ENCODE results near the gene DGKD. TPM values are rescaled to one million over a fixed set of nuclear protein-coding genes. Genes with fewer than 3 reads are reported as not detected.

The DGKD gene
- total and polyA plus RNA-seq, 11 donors = 15.5 to 88.6 (median 43.0) TPM

- WGBS, 4 donors = 78 to 87% (median 83%) methylated on average over 5 of the region's 5 CpGs
- TF ChIP-seq POLR2A (IDR thresholded peaks at IDR 0.05) = no peak
- TF ChIP-seq, protein P1, sequence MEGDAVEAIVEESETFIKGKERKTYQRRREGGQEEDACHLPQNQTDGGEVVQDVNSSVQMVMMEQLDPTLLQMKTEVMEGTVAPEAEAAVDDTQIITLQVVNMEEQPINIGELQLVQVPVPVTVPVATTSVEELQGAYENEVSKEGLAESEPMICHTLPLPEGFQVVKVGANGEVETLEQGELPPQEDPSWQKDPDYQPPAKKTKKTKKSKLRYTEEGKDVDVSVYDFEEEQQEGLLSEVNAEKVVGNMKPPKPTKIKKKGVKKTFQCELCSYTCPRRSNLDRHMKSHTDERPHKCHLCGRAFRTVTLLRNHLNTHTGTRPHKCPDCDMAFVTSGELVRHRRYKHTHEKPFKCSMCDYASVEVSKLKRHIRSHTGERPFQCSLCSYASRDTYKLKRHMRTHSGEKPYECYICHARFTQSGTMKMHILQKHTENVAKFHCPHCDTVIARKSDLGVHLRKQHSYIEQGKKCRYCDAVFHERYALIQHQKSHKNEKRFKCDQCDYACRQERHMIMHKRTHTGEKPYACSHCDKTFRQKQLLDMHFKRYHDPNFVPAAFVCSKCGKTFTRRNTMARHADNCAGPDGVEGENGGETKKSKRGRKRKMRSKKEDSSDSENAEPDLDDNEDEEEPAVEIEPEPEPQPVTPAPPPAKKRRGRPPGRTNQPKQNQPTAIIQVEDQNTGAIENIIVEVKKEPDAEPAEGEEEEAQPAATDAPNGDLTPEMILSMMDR (IDR thresholded peaks at IDR 0.05) = no peak
- no peak for ATAC-seq
Observed at GRCh38 chr2:233342301-233342700, 12.0 kb upstream of the DGKD start.

DNA sequence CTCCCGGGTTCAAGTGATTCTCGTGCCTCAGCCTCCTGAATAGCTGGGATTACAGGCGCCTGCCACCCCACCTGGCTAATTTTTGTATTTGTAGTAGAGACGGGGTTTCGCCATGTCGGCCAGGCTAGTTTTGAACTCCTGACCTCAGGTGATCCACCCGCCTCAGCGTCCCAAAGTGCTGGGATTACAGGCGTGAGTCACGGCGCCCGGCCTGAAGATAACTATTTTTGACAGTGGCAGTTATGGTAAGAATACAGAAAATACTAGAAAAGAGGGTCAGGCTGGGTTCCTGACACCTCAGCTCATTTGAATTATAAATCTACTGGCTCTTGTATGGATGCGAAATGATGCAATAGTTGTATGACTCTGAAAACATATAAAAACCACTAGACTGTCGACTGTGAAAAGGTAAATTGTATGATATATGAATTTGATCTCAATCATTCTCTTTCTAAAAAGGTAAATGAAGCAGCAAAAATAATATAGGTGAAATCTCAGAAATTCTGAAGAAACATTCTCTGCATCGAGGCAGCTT, 11.1 kb upstream of the DGKD start:
- H3K4me3 ChIP-seq = no peak overlapping the region
- no peak overlapping the region for H3K27ac ChIP-seq
- 91 to 95% (median 94%) methylated on average over 14 to 15 of the region's 15 CpGs for WGBS, 4 donors
- H3K27me3 ChIP-seq = no peaks in the 10 kb centered on the region
- no peaks in the 10 kb centered on the region for H3K36me3 ChIP-seq
- H3K4me1 ChIP-seq = peaks cover 0 to 8% (median 0%) of the 10 kb centered on the region in 12 donors
- intact Hi-C loops (cut with DNase I) = no loop called here
- H3K9me3 ChIP-seq = peaks cover 0 to 3% (median 0%) of the 10 kb centered on the region in 12 donors
- TF ChIP-seq, protein P1 (IDR thresholded peaks at IDR 0.05) = no peak
- TF ChIP-seq POLR2A (IDR thresholded peaks at IDR 0.05) = no peak
- no peak for ATAC-seq
- no peak for DNase-seq

More at GRCh38 chr2:233342301-233342700, 12.0 kb upstream of the DGKD start:
- Histone ChIP-seq H3K4me1 (peaks cover 0 to 8% (median 0%) of the 10 kb centered on the region in 12 donors), H3K4me3 (no peak overlapping the region), H3K9me3 (peaks cover 0 to 3% (median 0%) of the 10 kb centered on the region in 12 donors), H3K36me3 (no peaks in the 10 kb centered on the region), H3K27me3 (no peaks in the 10 kb centered on the region), H3K27ac (no peak overlapping the region)
- DNase-seq = no peak
- intact Hi-C loops (cut with DNase I) = no loop called here

DNA sequence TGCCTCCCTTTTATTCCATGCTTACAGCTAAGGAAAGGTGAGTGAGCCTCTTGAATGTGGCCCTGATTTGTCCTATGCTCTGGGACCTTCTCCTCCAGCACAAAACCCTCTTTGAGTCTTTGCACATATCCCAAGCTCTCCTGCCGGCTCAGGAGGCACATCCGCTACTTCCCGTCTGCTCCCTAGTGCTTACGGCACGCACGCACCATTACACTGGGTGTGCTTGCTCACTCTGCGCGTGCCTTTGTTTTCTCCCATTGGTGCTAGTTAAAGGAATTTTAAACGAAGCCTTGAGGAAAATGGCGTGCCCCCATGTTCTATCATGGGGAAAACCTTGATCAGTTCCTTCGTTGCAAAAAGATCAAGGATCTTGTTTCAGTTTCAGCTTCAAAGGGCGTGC, 7.9 kb upstream of the DGKD start:
- TF ChIP-seq, protein P1 (IDR thresholded peaks at IDR 0.05) = no peak
- TF ChIP-seq POLR2A (IDR thresholded peaks at IDR 0.05) = no peak
- Histone ChIP-seq H3K4me1 (peaks cover 0 to 30% (median 7%) of the 10 kb centered on the region in 12 donors), H3K27ac (no peak overlapping the region), H3K9me3 (peaks cover 0 to 1% (median 0%) of the 10 kb centered on the region in 12 donors), H3K27me3 (no peaks in the 10 kb centered on the region), H3K36me3 (no peaks in the 10 kb centered on the region), H3K4me3 (no peak overlapping the region)
- intact Hi-C loops (cut with DNase I) = no loop called here
- 94 to 96% (median 96%) methylated on average over 12 of the region's 12 CpGs for WGBS, 4 donors
- ATAC-seq (no peak), DNase-seq (no peak)

- Histone ChIP-seq H3K4me3 (no peak overlapping the region), H3K36me3 (no peaks in the 10 kb centered on the region), H3K27me3 (no peaks in the 10 kb centered on the region), H3K4me1 (peaks cover 0 to 34% (median 7%) of the 10 kb centered on the region in 12 donors), H3K27ac (no peak overlapping the region), H3K9me3 (no peaks in the 10 kb centered on the region)
- DNase-seq = no peak
- WGBS, 4 donors = 66 to 69% (median 68%) methylated on average over 9 of the region's 9 CpGs
- ATAC-seq = no peak
- no peak for TF ChIP-seq POLR2A (IDR thresholded peaks at IDR 0.05)
- TF ChIP-seq, protein P1 (IDR thresholded peaks at IDR 0.05) = no peak
- intact Hi-C loops (cut with DNase I) = no loop called here
Observed at GRCh38 chr2:233346930-233347329, 7.4 kb upstream of the DGKD start.
